Frontal cortex (tissue), 4 donors: ENCODE measurements around the gene MIAT. TPM values are rescaled to one million over a fixed set of nuclear protein-coding genes. Genes with fewer than 3 reads are reported as not detected.
"Not testable (repeated sequence)": the region's sequence is repeated elsewhere in the genome, so short reads cannot be mapped to it uniquely, and the experiment has no call there.

Source experiments
- DNase-seq, 2 donors: peaks; one replicate each; pipeline ENCODE4 v3.0.0; 2012; ENCODE audit warnings: low spot score in 2 of 2
- FAIRE-seq: peaks from 2 replicates; lab custom pipeline; 2012; peaks lifted over from hg19 to GRCh38; lab: Jason Lieb, UNC
- total RNA-seq: library from RNA; depleted of rRNA; stranded (reverse); fragments of >200 nt; gene quantifications from one replicate; pipeline ENCODE4 v1.2.3, GENCODE V29; 2014
- donor health status: control.
- donor health status: control.
- donor health status: control.

Gene MIAT
- total RNA-seq, 1 donor from 2014 or later: 110 TPM

DNA sequence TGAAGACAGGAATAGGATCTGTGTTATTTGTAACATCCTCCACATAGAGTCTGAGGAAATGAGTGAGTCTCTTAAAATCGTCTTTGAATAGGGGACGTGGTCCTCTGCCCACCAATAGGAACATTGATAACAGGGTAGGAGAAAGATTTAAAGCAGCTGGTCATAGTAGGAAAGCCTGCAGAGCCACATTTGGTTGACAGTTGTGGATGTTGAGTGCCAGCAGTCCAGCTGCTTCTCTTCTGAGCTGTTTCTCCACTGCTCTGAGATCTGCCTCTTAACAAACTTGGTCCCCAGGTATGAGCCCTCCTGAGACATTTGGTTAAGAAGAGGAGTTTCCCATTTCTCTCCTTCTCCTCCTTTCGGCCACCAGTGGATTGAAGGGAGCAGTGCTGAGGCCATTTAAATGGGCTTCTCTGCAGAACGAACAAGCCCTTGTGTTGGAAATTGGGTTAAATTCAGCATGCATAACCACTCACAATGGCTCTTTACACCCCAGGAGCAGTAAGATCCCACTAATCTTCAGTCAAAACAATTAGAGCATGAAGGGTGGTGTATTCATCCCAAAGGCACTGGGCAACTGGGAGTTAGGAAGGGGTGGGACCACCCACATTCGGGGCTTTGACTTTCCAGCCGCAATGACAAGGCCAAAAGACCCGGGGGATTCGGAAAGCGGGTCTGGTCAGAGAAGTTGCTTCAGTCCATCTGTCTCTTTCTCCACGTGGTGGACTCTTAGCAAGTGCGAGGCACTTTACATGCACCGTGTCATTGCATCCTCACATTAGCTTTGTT, 32.3 kb downstream of the MIAT start:
- FAIRE-seq: no peak
- DNase-seq: no peak

DNA sequence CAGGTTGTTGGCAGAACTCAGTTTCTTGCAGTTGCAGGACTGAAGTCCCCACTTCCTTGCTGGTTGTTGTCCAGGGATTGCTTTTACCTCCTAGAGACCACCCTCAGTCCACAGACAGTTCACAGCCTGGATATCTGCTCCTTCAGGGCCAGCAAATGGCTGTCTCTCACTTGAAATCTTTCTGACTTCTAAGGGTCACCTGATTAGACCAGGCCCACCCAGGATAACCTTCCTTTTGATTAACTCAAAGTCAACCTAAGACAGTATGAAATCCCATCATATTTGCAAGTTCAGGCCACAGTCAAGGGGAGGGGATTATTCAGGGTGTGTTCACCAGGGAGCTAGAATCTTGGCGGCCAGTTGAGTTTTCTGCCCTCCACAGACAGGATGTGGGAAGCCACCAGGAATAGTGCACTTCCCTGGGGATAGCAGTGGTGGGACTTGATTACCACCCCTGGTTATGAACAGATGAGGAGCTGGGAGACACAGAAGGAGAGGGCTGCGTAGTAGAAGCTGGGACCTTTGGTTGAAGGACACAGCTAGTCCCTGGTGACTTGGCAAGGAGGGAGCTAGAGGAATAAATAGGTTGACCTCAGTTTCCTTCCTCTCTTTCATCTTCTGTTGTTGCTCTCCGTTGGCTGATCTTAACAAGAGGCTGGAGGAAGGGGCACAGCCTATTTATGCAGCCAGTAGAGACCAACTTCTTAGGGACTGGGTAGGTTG, 33.4 kb downstream of the MIAT start:
- DNase-seq: no peak
- FAIRE-seq: no peak

DNA sequence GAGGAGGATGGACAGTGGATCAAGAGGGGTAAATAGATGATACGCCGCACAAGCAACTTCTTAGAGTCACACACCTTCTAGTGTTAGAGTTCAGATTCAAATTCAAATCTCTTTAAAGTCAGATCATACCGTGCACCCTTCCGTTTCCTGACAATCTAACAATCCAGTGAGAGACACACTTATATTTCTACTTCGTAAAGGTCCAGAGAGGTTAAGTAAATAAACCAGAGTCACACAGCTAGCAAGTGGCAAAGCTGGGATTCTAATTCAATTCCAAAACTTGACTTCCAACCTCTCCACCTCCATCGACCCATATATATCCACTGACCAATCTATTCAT, 34.0 kb downstream of the MIAT start:
- FAIRE-seq (no peak), DNase-seq (no peak)

DNA sequence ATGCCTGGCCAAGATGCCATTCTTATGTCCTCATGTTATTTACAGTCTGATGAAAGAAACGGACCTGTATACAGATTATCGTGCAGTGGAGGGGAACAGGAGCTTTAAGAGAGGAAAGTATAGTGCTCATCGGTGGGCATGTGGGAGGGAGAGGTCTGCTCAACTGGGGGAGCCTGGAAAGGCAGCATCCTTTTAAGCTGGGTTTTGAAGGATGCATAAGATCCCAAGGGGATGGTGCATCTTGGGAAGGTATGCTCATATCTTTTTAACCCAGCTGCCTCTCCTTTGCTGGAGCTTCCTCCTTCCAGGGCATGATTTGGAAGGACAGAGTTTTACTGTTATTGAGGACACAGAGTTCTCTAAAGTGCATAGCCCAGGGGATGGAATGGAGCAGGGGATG, 34.8 kb downstream of the MIAT start:
- DNase-seq (no peak), FAIRE-seq (no peak)

- no peak for DNase-seq
- FAIRE-seq: no peak
These were observed 39.8 kb downstream of the MIAT start for GRCh38 chr22:26697151-26697550.

DNA sequence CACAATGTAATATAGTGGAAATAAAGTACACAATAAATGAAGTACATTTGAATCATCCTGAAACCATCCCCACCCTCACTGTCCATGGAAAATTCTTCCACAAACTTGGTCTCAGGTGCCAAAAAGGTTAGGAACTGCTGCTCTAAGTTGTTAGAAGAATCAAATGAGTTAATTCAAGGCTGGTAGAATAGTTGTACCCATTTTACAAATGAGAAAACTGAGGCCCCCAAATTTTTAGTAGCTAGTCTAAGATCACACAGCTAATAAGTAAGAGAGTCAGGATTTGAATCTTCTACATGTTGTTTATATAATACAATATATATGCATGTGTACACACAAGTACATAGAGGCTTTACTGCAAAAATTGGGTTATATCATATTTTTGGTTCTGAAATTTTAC, 43.1 kb downstream of the MIAT start:
- FAIRE-seq: no peak

DNA sequence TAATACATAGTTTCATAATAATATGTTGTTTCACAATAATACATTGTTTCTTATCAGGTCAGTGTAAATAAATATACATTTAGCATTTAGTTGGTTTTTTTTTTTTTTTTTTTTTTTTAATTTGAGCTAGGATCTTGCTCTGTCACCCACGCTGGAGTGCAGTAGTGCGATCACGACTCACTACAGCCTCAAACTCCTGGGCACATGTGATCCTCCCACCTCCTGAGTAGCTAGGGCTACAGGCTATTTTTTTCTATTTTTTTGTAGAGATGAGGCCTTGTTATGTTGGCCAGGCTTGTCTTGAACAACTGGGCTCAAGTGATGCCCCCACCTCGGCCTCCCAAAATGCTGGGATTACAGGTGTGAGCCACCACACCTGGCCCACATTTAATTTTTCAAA, 43.5 kb downstream of the MIAT start:
- no peak for FAIRE-seq
- no peak for DNase-seq

More for the DNA sequence above, 43.1 kb downstream of the MIAT start:
- DNase-seq: no peak

DNA sequence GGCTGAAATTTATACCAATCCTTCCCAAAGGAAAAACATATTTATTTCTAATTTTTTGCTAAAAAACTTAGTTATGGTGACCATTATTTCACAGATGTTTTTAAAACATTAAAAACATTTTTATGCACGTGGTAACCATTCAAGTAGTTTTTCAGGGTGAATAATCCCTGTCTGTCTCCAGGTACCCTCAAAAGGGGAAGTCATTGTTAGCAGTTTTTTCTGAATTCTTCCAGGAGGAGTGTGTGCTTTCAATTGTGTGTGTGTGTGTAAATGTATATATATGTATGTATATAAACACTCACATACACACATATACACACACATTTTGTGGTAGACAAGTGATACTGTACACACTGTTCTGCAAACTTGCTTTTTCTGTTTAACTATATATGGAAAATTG, 43.9 kb downstream of the MIAT start:
- FAIRE-seq: no peak
- no peak for DNase-seq

- FAIRE-seq (no peak), DNase-seq (no peak)
These were observed 45.8 kb downstream of the MIAT start for GRCh38 chr22:26702906-26703830.

DNA sequence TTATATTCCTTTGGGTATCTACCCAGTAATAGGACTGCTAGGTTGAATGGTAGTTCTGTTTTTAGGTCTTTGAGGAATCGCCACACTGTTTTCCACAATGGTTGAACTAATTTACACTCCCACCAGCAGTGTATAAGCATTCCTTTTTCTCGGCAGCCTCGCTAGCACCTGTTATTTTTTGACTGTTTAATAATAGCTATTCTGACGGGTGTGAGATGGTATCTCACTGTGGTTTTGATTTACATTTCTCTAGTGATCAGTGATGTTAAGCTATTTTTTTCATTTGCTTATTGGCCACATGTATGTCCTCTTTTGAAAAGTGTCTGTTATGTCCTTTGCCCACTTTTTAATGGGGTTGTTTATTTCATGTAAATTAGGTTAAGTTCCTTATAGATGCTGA, 48.0 kb downstream of the MIAT start:
- not testable (repeated sequence) for DNase-seq, FAIRE-seq

DNA sequence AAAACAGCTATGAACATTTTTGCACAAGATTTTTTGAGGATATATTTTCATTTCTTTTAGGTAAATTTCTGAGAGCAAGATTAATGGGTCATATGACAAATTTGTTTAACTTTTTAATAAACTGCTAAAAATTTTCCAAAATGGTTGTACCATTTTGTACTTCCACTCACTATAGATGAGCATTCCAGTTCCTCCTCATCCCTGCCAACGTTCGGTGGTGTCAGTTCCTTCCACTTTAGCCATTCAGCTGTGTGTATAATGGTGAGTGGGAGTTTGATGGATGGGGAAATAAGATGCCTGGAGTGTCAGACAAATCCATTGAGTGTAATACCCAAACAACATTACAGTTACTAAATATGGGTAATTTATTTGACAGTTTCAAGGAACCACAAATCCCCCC, 49.7 kb downstream of the MIAT start:
- no peak for DNase-seq
- no peak for FAIRE-seq

GRCh38 chr22:26707581-26707980, 50.2 kb downstream of the MIAT start:
- no peak for FAIRE-seq
- DNase-seq: no peak

DNA sequence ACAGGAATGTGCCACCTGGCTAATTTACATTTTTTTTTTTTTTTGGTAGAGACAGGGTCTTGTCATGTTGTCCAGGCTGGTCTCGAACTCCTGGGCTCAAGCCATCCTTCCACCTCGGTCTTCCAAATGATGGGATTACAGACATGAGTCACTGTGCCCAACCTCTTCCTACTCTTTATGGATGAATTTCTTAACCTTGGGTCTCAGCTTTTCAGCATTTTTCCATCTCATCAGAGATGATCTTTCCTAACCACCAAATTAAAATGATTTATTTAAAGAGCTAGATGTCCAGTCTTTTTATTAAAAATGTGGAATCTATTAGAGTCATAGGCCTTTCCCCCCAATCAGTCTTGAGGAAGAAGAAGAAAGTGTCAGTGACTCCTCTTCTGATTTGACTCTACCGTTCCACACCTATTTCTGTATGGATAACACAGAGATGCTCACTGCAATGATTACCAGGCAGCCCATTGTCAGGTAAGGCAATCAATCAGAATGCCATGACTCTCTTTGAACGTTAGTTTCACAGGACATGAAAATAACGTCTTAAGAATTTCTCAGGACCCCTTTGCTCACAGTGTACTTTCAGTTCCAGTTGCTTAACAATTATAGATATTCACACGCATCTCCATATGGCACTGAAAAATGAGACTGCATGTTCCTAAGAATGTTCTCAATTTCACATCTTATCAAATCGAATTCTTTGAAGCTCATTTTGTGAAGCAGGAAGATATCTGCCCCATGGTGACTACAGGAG, 51.0 kb downstream of the MIAT start:
- DNase-seq (no peak), FAIRE-seq (no peak)

DNA sequence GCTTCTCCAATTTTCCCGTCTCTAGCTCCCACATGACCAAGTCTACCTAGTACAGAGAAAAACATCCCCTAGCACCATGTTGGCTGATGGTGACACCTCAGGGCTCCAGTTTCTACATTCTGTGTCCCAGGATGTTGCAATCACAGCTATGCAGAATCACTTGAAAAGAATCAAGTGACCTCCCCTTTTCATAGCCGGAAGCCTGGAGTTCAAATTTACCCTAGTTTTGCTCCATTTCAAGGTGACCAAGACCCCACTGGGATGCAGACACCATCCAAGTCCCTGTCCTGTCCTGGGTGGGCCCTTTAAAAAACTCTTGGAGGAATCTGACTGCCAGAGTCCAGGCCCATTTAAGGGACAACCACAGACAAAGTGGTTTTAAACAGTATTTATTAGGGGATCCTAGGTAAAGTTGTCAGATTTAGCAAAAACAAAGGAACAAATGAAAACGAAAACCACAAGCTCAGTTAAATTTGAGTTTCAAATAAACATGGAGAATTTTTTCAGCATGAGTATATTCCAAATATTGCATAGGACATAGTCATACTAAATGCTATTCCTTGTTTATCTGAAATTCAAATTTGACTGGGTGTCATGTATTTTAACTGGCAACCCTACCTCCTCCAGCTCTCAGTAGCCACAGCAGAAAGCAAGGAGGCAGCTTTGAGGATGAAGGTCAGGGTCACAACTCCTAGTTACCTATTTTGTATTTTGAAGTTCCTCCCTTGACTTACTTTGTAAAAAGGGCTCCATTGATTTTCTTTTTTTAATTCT, 52.4 kb downstream of the MIAT start:
- DNase-seq: no peak
- FAIRE-seq: no peak

DNA sequence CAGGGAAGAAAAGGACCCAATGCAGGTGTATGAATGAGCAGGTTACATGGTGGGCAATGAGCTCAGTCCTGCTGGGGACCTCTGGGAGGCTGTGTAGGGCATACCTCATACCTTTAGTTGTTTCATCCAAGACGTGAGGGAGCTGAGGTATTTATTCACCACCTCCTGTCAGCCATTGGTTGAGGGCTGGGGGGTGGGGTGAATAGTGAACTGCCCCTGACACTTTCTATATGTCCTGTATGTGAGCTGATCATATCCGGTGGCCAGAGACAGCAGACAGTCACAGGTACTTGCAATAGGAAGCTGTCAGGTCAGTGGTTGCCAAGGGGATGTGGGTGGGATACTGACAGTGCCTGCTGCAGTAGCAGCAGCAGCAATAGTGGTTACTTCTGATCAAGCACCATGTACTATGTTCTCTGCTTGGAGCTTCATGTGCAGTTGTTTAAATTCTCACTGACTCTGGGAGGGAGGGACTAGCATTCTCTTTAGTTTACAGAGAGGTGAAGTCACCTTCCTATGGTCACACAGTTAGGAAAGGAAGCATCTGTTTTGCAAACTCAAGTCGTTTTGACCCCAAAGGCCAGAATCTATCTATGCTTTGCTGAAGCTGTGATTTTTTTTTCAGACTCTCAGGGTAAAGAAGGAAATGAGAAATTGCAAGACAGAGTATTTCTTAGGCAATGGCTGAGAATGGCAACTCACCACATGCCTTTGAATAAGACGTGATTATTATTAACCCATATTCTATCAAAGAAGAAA, 54.0 kb downstream of the MIAT start:
- DNase-seq (no peak), FAIRE-seq (no peak)

DNA sequence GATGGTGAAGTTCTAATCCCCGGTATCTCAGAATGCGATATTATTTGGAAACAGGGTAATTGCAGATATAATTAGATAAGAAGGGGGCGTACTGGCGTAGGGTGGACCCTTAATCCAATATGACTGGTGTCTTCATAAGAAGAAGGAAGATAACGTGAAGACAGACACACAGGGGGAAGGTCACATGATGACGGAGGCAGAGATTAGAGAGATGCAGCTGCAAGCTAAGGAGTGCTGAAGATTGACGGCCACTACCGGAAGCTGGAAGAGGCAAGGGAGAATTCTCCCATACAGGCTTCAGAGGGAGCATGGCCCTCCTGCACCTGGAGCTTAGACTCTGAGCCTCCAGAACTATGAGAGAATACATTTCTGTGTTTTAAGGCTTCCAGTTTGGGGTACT, 54.8 kb downstream of the MIAT start:
- FAIRE-seq (no peak), DNase-seq (no peak)

- FAIRE-seq (no peak), DNase-seq (no peak)
These were observed 56.5 kb downstream of the MIAT start for GRCh38 chr22:26713823-26714449.

DNA sequence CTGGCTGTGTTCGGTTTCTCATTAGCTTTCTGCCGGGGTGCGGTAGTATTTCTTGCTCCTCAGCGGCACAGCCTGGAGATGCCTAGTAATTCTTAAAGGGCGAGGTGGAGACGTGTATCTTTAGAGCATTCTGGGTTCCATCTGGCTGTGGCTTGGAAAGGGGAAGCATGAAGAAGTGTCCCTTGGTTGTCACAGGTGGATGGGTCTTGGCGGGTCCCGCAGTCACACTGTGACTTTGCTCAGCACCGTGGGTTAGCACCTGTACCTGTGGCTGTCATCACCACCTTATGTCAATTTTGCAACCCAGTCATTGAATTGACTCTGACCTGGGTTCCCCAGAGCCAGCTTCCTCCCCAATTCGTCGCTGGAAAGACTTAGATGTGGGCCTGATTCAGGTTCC, 57.6 kb downstream of the MIAT start:
- FAIRE-seq (no peak), DNase-seq (no peak)
